Inflammatory macrophage treated with lipopolysaccharide for 4 hours (primary cell): ENCODE measurements around the gene RACK1.
"Not testable (repeated sequence)": the region's sequence is repeated elsewhere in the genome, so short reads cannot be mapped to it uniquely, and the experiment has no call there.

Source experiments
- DNase-seq: peaks from one replicate; pipeline ENCODE4 v3.0.0-alpha.2; 2020

The RACK1 gene

GRCh38 chr5:181232593-181232992 is 11.1 kb downstream of the RACK1 start:
- no peak for DNase-seq

- DNase-seq, result no peak
Observed at GRCh38 chr5:181231432-181231831, 12.3 kb downstream of the RACK1 start.

GRCh38 chr5:181230551-181230950 is 13.2 kb downstream of the RACK1 start:
- no peak for DNase-seq

GRCh38 chr5:181229996-181230395 is 13.7 kb downstream of the RACK1 start:
- no peak for DNase-seq

- DNase-seq, result no peak
Observed at GRCh38 chr5:181224390-181225229, 19.1 kb downstream of the RACK1 start.

- peak; percentile 45 for DNase-seq
Observed at GRCh38 chr5:181223729-181224389, 19.8 kb downstream of the RACK1 start.

GRCh38 chr5:181223058-181223728 is 20.5 kb downstream of the RACK1 start, which contains the start of gene TRIM41:
TRIM41 (plus strand) TSS chr5:181223281; CDS start chr5:181224000, 719 bp downstream.
- DNase-seq, result peak; percentile 99

- no peak for DNase-seq
Observed at GRCh38 chr5:181222630-181223057, 21.1 kb downstream of the RACK1 start.

GRCh38 chr5:181221792-181222629 is 21.7 kb downstream of the RACK1 start:
- DNase-seq, result peak; percentile 85

- DNase-seq, result no peak
Observed at GRCh38 chr5:181221105-181221791, 22.5 kb downstream of the RACK1 start.

- DNase-seq, result no peak
Observed at GRCh38 chr5:181220178-181220515, 23.6 kb downstream of the RACK1 start.

GRCh38 chr5:181219262-181220177 is 24.2 kb downstream of the RACK1 start:
- DNase-seq, result no peak

- DNase-seq, result no peak
Observed at GRCh38 chr5:181218795-181219124, 24.9 kb downstream of the RACK1 start.

- DNase-seq, result no peak
Observed at GRCh38 chr5:181217803-181218062, 26.0 kb downstream of the RACK1 start.

- DNase-seq, result peak; percentile 45
Observed at GRCh38 chr5:181217111-181217802, 26.4 kb downstream of the RACK1 start.

- peak; percentile 15 for DNase-seq
Observed at GRCh38 chr5:181215997-181216989, 27.4 kb downstream of the RACK1 start.

- not testable (repeated sequence) for DNase-seq
Observed at GRCh38 chr5:181214249-181214648, 29.5 kb downstream of the RACK1 start.

- no peak for DNase-seq
Observed at GRCh38 chr5:181212934-181213333, 30.8 kb downstream of the RACK1 start.

GRCh38 chr5:181212080-181212479 is 31.6 kb downstream of the RACK1 start:
- DNase-seq, result no peak
